ENCODE results near the gene NHSL2. TPM values are rescaled to one million over a fixed set of nuclear protein-coding genes. Genes with fewer than 3 reads are reported as not detected.
A peak's percentile ranks its signal among the peaks of the same experiment; 100 is the strongest.

Gene NHSL2
- total RNA-seq, 4 donors from 2014 or later, result 10.4 to 31.4 (median 17.7) TPM

- DNase-seq (ENCODE audit: extremely low spot score), result no peak
- Histone ChIP-seq H3K4me1 (peaks cover 8 to 28% (median 20%) of the 10 kb centered on the region in 4 donors), H3K27me3 (no peaks in the 10 kb centered on the region), H3K4me3 (no peak overlapping the region), H3K36me3 (no peaks in the 10 kb centered on the region), H3K9me3 (no peaks in the 10 kb centered on the region), H3K27ac (replicated peaks in 1 of 4) (no peak overlapping the region)
- intact Hi-C loops (cut with DNase I), result no loop called here
- 85% methylated on average over 8 of the region's 13 CpGs for WGBS
- TF ChIP-seq POLR2AphosphoS5 (IDR thresholded peaks at IDR 0.05), result no peak
- no peak for TF ChIP-seq POLR2A (IDR thresholded peaks at IDR 0.05; ENCODE audit: low read depth)
- TF ChIP-seq, protein P1, sequence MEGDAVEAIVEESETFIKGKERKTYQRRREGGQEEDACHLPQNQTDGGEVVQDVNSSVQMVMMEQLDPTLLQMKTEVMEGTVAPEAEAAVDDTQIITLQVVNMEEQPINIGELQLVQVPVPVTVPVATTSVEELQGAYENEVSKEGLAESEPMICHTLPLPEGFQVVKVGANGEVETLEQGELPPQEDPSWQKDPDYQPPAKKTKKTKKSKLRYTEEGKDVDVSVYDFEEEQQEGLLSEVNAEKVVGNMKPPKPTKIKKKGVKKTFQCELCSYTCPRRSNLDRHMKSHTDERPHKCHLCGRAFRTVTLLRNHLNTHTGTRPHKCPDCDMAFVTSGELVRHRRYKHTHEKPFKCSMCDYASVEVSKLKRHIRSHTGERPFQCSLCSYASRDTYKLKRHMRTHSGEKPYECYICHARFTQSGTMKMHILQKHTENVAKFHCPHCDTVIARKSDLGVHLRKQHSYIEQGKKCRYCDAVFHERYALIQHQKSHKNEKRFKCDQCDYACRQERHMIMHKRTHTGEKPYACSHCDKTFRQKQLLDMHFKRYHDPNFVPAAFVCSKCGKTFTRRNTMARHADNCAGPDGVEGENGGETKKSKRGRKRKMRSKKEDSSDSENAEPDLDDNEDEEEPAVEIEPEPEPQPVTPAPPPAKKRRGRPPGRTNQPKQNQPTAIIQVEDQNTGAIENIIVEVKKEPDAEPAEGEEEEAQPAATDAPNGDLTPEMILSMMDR (IDR thresholded peaks at IDR 0.05), result no peak
- TF ChIP-seq EP300 (IDR thresholded peaks at IDR 0.05), result no peak
Measured at GRCh38 chrX:72100051-72100755, 189.6 kb downstream of the NHSL2 start.

- Histone ChIP-seq H3K4me1 (peaks cover 8 to 22% (median 13%) of the 10 kb centered on the region in 4 donors), H3K27ac (replicated peaks in 1 of 4) (no peak overlapping the region), H3K27me3 (no peaks in the 10 kb centered on the region), H3K4me3 (no peak overlapping the region), H3K36me3 (no peaks in the 10 kb centered on the region), H3K9me3 (no peaks in the 10 kb centered on the region)
- intact Hi-C loops (cut with DNase I), result no loop called here
- no peak for DNase-seq (ENCODE audit: extremely low spot score)
- TF ChIP-seq EP300 (IDR thresholded peaks at IDR 0.05) (no peak), POLR2A (IDR thresholded peaks at IDR 0.05; ENCODE audit: low read depth) (no peak), POLR2AphosphoS5 (IDR thresholded peaks at IDR 0.05) (peak in 1 of 2 donors; percentile 16)
- TF ChIP-seq, protein P1 (IDR thresholded peaks at IDR 0.05), result no peak
- WGBS, result 73% methylated on average over 7 of the region's 9 CpGs
Measured at GRCh38 chrX:72100824-72101351, 190.2 kb downstream of the NHSL2 start.

DNA sequence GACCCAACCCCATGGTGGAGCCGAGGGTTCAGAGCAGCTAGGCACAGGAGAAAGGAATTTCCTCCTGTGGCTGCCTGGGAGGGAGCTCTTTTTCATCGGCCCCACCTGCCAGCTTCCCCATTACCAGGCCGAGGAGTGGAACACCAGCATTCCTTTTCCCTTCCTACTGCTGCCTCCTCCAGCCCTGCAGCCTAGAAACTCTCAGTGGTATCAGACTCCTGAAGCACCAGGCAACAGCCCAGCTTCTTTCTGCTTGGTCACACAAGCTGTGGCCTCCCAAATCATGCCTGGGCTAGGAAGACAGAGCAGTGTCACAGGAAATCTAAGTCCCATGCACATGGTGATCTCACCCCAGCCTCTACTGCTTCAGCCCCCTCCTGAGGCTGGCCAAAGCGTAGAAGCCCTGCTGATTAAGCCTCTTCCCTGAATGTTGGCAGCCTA is 191.0 kb downstream of the NHSL2 start:
- no peak for TF ChIP-seq POLR2A (IDR thresholded peaks at IDR 0.05; ENCODE audit: low read depth)
- TF ChIP-seq, protein P1 (IDR thresholded peaks at IDR 0.05), result no peak
- no peak for TF ChIP-seq EP300 (IDR thresholded peaks at IDR 0.05)
- TF ChIP-seq POLR2AphosphoS5 (IDR thresholded peaks at IDR 0.05), result no peak
- intact Hi-C loops (cut with DNase I), result no loop called here
- H3K4me3 ChIP-seq, result no peak overlapping the region
- no peaks in the 10 kb centered on the region for H3K9me3 ChIP-seq
- no peaks in the 10 kb centered on the region for H3K27me3 ChIP-seq
- H3K36me3 ChIP-seq, result no peaks in the 10 kb centered on the region
- H3K4me1 ChIP-seq, result peaks cover 8 to 22% (median 11%) of the 10 kb centered on the region in 4 donors
- no peak for DNase-seq (ENCODE audit: extremely low spot score)
- H3K27ac ChIP-seq (replicated peaks in 1 of 4), result no peak overlapping the region
- 73% methylated on average over 4 of the region's 4 CpGs for WGBS

GRCh38 chrX:72102126-72102525 is 191.5 kb downstream of the NHSL2 start:
- TF ChIP-seq POLR2A (IDR thresholded peaks at IDR 0.05; ENCODE audit: low read depth), result no peak
- TF ChIP-seq EP300 (IDR thresholded peaks at IDR 0.05), result no peak
- TF ChIP-seq, protein P1 (IDR thresholded peaks at IDR 0.05), result no peak
- TF ChIP-seq POLR2AphosphoS5 (IDR thresholded peaks at IDR 0.05), result no peak
- H3K4me3 ChIP-seq, result no peak overlapping the region
- H3K27me3 ChIP-seq, result no peaks in the 10 kb centered on the region
- 47% methylated on average over 2 of the region's 2 CpGs for WGBS
- no peaks in the 10 kb centered on the region for H3K9me3 ChIP-seq
- H3K27ac ChIP-seq (replicated peaks in 1 of 4), result no peak overlapping the region
- no peaks in the 10 kb centered on the region for H3K36me3 ChIP-seq
- no peak for DNase-seq (ENCODE audit: extremely low spot score)
- H3K4me1 ChIP-seq, result peaks cover 8 to 23% (median 11%) of the 10 kb centered on the region in 4 donors
- intact Hi-C loops (cut with DNase I), result no loop called here

Measured in esophagus muscularis mucosa (tissue), 4 donors.